ENCODE data around the gene A3GALT2.

A3GALT2 gene

DNA sequence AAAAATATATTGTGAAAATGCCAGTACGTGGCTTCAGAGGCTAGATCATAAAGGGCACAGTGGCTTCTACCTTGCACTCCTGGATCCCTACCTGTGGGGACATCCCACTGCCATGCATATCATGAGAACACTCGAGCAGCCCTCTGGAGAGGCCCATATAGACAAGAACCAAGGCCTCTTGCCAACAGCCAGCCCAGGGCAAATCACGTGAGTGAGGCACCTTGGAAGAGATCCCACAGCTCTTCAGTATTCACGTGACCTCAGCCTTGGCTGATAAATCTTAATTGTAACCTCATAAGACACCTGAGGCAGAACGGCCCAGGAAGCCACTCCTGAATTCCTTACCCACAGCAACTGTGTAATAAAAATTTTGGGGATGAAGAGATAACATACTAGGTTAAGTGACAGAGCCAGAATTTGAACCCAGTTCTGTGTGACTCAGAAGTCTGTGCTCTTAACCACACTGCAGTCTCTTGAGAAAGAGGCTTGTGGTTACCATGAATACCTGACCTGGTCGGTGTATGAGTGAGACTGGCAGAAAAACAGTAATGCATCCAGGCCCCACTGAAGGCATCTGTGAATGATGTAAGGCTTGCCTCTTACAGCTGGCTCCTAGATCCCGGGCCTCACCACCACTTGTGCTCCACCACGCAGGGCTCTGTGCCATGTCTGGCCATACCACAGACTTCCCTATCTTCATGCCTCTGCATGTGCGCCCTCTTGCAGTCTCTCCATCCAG, 6.9 kb upstream of the A3GALT2 start:
- DNase-seq (ENCODE audit: extremely low spot score) = no peak
- POLR2A ChIA-PET = interaction anchor here (0.6 kb wide), 1 partner anchor 333 kb away, joined by 4 read pairs; no protein-coding TSS in a partner anchor
- CTCF ChIA-PET = interaction anchor here (1.5 to 3.2 kb wide), 3 partner anchors 11 to 32 kb away, joined by 7 to 17 read pairs (median 9); no protein-coding TSS in a partner anchor
- TF ChIP-seq, protein P1, sequence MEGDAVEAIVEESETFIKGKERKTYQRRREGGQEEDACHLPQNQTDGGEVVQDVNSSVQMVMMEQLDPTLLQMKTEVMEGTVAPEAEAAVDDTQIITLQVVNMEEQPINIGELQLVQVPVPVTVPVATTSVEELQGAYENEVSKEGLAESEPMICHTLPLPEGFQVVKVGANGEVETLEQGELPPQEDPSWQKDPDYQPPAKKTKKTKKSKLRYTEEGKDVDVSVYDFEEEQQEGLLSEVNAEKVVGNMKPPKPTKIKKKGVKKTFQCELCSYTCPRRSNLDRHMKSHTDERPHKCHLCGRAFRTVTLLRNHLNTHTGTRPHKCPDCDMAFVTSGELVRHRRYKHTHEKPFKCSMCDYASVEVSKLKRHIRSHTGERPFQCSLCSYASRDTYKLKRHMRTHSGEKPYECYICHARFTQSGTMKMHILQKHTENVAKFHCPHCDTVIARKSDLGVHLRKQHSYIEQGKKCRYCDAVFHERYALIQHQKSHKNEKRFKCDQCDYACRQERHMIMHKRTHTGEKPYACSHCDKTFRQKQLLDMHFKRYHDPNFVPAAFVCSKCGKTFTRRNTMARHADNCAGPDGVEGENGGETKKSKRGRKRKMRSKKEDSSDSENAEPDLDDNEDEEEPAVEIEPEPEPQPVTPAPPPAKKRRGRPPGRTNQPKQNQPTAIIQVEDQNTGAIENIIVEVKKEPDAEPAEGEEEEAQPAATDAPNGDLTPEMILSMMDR (IDR thresholded peaks at IDR 0.05; ENCODE audit: control extremely low read depth, extremely low read depth, low read depth, missing control alignments) = no peak

DNA sequence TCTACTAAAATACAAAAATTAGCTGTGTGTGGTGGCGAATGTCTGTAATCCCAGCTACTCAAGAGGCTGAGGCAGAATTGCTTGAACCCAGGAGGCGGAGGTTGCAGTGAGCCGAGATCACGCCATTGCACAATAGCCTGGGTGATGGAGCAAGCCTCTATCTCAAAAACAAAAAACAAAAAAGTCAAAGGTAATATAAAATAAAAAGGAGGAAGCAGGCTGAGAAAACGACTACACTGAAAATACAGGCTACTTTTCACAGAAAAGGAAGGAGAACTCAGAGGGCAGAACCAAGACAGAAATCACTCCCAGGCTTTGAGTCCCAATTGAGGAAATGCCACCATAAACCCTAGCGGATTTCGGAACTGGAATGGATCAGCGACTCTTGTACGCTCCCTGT, 5.9 kb upstream of the A3GALT2 start:
- ChIA-PET CTCF (no interaction called here), POLR2A (no interaction called here)
- DNase-seq (ENCODE audit: extremely low spot score) = no peak

DNA sequence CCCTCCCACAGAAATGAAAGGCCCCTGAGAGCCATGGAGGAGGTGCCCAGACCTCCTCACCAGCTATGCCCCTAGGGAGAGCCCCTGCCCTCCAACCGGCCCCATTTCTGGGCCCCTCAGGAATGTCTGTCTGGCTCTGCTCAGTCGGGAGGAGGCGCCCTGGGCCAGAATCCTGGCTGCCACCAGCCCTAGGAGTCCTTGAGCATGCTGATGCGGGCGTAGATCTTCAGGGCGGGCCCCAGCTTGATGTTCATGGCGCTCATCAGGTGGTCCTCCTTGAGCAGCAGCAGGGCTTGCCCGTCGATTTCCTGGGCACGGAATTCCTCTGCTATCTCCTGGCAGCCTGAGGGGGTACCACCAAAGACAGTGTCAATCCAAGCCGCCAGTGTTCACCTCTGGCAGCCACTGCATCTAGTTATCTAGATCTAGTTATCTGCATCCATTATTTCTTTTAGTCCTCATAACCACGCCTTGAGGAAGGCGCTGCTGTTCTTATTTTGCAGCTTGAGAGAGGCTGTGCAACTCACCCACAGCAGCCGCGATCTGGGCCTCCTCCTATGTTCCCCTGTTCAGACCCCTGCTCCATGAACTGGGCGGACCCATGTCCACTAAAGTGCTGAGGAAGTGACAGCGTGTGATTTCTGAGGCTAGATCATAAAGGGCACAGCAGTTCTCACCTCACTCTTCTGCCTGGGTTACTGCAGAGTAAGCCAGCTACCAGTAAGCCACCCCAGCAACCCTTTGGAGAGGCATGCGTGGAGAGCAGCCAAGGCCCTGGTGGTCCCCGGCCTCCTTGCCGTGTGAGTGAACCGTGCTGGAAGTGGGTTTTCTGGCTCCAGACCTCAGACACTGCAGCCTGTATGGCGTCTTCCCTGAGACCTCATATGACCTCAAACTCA, 4.0 kb upstream of the A3GALT2 start:
- TF ChIP-seq, protein P1 (IDR thresholded peaks at IDR 0.05; ENCODE audit: control extremely low read depth, extremely low read depth, low read depth, missing control alignments) = no peak
- DNase-seq (ENCODE audit: extremely low spot score) = no peak
- ChIA-PET POLR2A (no interaction called here), CTCF (interaction anchor here (0.5 to 1.2 kb wide), 2 partner anchors 13 to 1289 kb away, joined by 3 to 4 read pairs; no protein-coding TSS in a partner anchor)

More for the DNA sequence above, 5.9 kb upstream of the A3GALT2 start:
- TF ChIP-seq, protein P1 (IDR thresholded peaks at IDR 0.05; ENCODE audit: control extremely low read depth, extremely low read depth, low read depth, missing control alignments) = no peak

DNA sequence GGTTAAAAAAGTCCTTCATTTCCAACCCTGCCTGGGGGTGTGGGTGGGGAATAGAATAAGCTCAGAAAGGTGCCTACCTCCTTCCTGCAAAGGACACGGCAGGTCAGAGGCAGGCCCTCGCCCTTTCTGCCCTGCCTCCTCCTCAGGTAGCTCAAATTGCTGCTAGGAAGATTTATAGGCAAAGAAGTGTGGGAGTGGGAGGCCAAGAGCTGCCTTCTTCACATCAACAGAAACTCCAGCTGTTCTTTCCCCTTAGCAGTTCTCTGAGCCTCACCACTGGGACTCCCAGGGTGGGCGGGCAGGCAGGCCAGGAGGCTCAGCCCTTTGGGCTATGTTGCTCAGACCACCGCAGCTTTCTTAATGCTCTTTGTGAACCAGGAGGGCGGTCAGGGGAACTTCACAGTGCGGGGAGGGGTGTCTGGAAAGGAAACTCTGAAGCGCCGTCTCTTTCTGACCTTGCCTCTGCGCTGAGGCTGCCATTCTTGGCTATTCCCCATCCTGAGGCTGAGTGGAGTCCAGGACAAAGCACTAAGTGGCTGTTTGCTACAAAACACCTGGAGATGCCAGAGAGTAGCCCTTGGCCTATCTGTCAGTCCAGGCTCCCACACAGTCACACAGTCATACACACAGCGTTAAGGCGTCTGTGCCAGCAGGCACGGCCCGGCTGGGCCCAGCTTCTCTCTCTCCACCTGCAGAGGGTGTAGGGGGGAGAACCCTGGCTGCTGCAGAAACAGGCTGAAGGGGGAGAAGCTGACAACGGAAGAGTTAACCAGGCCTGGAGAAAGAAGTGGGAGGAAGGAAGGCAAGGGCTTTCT, 3.0 kb upstream of the A3GALT2 start:
- POLR2A ChIA-PET = no interaction called here
- CTCF ChIA-PET = interaction anchor here (0.9 to 1.9 kb wide), 2 partner anchors 26 to 28 kb away, joined by 3 to 9 read pairs; no protein-coding TSS in a partner anchor
- TF ChIP-seq, protein P1 (IDR thresholded peaks at IDR 0.05; ENCODE audit: control extremely low read depth, extremely low read depth, low read depth, missing control alignments) = no peak
- DNase-seq (ENCODE audit: extremely low spot score) = no peak

GRCh38 chr1:33322870-33323585, 2.1 kb upstream of the A3GALT2 start:
- TF ChIP-seq, protein P1 (IDR thresholded peaks at IDR 0.05; ENCODE audit: control extremely low read depth, extremely low read depth, low read depth, missing control alignments) = no peak
- POLR2A ChIA-PET = no interaction called here
- CTCF ChIA-PET = interaction anchor here (0.9 to 1.9 kb wide), 2 partner anchors 26 to 28 kb away, joined by 3 to 9 read pairs; no protein-coding TSS in a partner anchor
- no peak for DNase-seq (ENCODE audit: extremely low spot score)
